H1 (cell line): Measurements from ENCODE around the gene FOXS1. TPM values are rescaled to one million over a fixed set of nuclear protein-coding genes. Genes with fewer than 3 reads are reported as not detected.

Experiments used
- polyA plus RNA-seq, 7 experiments: library from polyadenylated mRNA; depleted of rRNA in 3 of 7; stranded (reverse) in 5 of 7; unstranded in 2 of 7; fragments of >200 nt in 5 of 7; fragments of 200-250 nt in 2 of 7; gene quantifications; 1 replicate in 5 of 7; 2 replicates in 1 of 7; 4 replicates in 1 of 7; pipeline versions ENCODE4 v1.2.1 to v1.2.3, GENCODE V29; 2011 to 2013; ENCODE audit warnings: missing spikeins in 2 of 7, mixed read lengths in 2 of 7
- total RNA-seq: library from RNA; stranded (reverse); fragmentation: NEBNext Ultra II Directional; extraction: Animal tissue kit (Norgen Biotek cat#: 25700); gene quantifications from 2 replicates; pipeline ENCODE4 v1.2.1, GENCODE V29; 2021
- TF ChIP-seq, protein P1 (sequence below): fragments of 300-600 bp; sonication (generic); IDR thresholded peaks from 2 replicates; pipeline ENCODE4 v1.7.1; 2012; ENCODE audit warnings: low read length, moderate library complexity, mild to moderate bottlenecking, inconsistent platforms; ENCODE audit not compliant: insufficient replicate concordance

FOXS1 gene
- total and polyA plus RNA-seq, 2 of the 8 experiments (the other 6 are each of a cell fraction or from before 2014, with no cell fraction given): 0.45 TPM; not detected in 1

DNA sequence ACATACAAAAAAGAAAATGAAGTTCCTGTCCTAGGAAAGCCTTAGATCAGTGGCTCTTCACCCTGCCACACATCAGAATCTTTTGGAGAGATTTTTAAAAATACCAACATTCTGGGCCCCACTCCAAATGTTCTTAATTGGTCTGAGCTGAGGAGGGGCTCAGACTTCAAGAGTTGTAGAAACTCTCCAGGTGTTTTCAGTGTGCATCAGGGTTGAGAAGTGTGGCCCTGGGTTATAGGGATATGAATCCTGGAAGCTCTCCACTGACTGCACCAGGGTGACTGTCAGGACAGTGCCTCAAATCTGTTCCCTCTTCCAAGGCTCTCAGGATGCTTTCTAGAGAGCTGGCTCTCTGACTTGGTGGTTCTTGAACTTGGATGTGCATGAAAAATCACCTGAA is 31.8 kb downstream of the FOXS1 start (continued):
- TF ChIP-seq, protein P1, sequence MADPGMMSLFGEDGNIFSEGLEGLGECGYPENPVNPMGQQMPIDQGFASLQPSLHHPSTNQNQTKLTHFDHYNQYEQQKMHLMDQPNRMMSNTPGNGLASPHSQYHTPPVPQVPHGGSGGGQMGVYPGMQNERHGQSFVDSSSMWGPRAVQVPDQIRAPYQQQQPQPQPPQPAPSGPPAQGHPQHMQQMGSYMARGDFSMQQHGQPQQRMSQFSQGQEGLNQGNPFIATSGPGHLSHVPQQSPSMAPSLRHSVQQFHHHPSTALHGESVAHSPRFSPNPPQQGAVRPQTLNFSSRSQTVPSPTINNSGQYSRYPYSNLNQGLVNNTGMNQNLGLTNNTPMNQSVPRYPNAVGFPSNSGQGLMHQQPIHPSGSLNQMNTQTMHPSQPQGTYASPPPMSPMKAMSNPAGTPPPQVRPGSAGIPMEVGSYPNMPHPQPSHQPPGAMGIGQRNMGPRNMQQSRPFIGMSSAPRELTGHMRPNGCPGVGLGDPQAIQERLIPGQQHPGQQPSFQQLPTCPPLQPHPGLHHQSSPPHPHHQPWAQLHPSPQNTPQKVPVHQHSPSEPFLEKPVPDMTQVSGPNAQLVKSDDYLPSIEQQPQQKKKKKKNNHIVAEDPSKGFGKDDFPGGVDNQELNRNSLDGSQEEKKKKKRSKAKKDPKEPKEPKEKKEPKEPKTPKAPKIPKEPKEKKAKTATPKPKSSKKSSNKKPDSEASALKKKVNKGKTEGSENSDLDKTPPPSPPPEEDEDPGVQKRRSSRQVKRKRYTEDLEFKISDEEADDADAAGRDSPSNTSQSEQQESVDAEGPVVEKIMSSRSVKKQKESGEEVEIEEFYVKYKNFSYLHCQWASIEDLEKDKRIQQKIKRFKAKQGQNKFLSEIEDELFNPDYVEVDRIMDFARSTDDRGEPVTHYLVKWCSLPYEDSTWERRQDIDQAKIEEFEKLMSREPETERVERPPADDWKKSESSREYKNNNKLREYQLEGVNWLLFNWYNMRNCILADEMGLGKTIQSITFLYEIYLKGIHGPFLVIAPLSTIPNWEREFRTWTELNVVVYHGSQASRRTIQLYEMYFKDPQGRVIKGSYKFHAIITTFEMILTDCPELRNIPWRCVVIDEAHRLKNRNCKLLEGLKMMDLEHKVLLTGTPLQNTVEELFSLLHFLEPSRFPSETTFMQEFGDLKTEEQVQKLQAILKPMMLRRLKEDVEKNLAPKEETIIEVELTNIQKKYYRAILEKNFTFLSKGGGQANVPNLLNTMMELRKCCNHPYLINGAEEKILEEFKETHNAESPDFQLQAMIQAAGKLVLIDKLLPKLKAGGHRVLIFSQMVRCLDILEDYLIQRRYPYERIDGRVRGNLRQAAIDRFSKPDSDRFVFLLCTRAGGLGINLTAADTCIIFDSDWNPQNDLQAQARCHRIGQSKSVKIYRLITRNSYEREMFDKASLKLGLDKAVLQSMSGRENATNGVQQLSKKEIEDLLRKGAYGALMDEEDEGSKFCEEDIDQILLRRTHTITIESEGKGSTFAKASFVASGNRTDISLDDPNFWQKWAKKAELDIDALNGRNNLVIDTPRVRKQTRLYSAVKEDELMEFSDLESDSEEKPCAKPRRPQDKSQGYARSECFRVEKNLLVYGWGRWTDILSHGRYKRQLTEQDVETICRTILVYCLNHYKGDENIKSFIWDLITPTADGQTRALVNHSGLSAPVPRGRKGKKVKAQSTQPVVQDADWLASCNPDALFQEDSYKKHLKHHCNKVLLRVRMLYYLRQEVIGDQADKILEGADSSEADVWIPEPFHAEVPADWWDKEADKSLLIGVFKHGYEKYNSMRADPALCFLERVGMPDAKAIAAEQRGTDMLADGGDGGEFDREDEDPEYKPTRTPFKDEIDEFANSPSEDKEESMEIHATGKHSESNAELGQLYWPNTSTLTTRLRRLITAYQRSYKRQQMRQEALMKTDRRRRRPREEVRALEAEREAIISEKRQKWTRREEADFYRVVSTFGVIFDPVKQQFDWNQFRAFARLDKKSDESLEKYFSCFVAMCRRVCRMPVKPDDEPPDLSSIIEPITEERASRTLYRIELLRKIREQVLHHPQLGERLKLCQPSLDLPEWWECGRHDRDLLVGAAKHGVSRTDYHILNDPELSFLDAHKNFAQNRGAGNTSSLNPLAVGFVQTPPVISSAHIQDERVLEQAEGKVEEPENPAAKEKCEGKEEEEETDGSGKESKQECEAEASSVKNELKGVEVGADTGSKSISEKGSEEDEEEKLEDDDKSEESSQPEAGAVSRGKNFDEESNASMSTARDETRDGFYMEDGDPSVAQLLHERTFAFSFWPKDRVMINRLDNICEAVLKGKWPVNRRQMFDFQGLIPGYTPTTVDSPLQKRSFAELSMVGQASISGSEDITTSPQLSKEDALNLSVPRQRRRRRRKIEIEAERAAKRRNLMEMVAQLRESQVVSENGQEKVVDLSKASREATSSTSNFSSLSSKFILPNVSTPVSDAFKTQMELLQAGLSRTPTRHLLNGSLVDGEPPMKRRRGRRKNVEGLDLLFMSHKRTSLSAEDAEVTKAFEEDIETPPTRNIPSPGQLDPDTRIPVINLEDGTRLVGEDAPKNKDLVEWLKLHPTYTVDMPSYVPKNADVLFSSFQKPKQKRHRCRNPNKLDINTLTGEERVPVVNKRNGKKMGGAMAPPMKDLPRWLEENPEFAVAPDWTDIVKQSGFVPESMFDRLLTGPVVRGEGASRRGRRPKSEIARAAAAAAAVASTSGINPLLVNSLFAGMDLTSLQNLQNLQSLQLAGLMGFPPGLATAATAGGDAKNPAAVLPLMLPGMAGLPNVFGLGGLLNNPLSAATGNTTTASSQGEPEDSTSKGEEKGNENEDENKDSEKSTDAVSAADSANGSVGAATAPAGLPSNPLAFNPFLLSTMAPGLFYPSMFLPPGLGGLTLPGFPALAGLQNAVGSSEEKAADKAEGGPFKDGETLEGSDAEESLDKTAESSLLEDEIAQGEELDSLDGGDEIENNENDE: no peak
- TF ChIP-seq, all 59 proteins: peak for 0
